Smooth muscle cell of the brain vasculature (primary cell): ENCODE measurements around the gene GAS6.

ENCODE experiments used
- DNase-seq: peaks from one replicate; pipeline ENCODE4 v3.0.0-alpha.2; 2012; ENCODE audit warnings: low read depth, low spot score

The GAS6 gene

DNA sequence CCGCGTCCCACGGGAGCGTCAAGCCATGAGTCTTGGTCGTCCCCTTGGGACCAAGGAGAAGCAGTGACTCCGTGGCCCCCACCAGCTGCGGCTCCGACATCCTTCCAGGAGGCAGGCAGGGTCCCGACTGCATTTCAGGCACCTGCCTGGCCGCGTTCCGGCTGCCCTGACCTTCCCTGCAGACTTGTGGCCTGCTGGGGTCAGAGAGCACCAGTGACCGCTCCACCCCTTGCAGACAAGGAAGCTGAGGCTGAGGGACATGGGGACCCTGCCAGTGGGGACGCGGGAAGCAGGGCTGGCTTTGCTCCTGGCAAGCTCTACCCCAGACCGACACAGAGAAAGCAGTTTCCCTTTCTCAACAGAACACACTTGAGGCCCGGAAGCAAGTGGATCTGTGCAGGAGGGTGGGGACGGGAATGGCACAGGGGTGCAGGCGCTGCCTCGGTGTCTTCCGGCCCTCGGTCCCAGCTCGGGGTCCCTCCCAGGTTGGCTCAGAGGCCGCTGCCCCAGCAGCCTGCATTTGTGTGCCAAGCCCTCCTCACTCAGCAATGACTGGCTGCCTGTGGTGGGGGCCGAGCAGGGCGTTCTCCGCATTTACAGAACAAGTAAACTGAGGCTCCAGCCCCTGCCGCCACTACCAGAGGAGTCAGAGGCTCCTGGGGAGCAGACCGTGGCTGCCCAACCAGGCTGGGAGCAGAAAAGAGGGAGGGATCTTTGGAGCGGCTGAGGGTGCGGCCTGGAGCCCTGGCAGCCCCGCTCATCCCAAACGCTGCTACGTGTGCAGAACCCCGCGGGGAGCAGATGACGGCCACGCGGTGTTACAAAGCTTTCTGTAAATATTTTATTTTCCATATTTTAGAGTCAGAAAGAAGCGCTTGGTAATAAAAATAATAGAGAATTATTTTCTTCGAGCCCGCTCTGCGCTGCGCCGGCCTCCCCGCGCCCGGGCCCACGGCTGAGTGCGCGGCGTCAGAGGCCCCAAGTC, 43.9 kb downstream of the GAS6 start:
- DNase-seq = no peak

DNA sequence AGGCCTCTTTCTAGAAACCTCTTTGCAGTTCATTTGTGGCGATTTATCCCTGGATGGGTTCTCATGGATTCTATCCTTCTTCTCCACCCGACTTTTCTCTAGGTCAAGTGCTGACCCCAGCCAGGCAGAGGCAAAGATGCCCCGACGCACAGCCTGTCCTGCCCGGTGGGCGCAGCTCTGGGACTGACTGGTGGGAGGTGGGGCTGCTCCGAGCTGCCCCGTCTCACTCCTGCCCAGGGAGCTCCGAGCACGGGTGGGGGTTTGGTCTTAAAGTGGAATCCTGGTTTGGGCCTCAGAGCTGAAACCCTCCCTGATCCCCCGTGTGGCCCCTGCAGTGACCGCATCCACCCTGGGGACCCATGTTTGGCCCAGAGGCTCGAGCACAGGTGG, 44.5 kb downstream of the GAS6 start:
- DNase-seq = no peak

DNA sequence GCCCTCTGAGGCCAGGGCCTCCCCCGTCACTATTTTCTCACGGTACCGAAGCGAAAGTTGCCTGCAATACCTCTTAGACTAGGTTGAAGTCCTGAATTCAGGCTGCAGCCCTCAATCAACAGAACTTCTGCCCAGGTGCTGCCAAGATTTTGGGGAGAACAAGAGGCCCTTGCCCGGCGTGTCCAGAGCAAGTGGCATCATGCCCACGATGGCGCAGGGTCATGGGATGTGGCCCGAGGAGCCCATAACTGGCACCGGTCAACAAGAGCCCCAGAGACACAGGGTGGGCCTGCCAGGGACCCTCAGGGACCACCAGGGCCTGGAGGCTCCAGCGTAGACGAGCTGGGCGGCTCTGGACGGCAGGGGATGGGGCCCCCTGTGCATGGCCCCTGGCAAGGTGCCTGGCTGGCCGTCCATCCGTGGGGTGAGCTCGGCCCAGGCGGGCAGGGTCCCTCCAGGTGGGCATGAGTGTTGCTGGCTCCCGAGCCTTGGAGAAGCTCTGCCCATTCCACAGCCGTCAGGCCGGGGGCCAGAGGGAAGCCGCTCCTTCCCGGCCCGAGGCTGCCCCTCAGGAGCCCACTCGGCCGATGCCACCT, 45.1 kb downstream of the GAS6 start:
- no peak for DNase-seq

DNA sequence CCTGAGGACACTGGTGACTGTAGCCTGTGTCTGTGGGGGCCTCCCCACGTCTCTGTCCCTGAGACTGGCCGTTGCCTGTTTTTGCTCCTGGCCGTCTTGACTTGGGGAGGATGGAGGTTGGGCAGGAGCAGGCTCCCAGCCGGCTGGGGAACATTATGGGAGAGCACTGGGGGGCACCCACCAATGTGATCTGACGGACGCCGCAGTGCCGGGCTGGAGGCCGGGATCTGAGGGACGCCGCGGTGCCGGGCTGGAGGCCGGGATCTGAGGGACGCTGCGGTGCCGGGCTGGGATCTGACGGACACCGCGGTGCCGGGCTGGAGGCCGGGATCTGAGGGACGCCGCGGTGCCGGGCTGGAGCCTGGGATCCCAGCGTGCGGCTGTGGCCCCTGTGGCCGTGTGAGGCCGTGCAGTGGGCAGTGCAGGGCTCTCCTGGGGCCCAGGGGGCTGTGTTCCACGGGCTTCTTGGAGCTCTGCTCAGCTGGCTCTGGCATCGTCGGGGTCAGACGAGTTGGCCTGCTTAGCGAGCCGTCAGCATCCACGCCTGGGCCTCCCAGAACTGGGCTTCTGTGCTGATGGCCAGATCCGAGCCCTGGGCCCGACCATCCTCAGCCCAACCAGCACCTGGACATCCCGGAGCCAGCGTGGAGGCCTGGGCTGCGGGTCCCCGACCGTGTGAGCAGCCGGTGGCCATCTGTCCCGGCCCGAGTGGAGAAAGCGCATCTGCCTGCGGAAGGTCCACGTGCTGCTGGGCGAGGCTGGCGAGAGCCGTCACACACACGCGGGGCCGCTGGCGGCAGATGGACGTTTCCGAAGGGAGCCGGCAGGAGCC, 45.8 kb downstream of the GAS6 start:
- no peak for DNase-seq

DNA sequence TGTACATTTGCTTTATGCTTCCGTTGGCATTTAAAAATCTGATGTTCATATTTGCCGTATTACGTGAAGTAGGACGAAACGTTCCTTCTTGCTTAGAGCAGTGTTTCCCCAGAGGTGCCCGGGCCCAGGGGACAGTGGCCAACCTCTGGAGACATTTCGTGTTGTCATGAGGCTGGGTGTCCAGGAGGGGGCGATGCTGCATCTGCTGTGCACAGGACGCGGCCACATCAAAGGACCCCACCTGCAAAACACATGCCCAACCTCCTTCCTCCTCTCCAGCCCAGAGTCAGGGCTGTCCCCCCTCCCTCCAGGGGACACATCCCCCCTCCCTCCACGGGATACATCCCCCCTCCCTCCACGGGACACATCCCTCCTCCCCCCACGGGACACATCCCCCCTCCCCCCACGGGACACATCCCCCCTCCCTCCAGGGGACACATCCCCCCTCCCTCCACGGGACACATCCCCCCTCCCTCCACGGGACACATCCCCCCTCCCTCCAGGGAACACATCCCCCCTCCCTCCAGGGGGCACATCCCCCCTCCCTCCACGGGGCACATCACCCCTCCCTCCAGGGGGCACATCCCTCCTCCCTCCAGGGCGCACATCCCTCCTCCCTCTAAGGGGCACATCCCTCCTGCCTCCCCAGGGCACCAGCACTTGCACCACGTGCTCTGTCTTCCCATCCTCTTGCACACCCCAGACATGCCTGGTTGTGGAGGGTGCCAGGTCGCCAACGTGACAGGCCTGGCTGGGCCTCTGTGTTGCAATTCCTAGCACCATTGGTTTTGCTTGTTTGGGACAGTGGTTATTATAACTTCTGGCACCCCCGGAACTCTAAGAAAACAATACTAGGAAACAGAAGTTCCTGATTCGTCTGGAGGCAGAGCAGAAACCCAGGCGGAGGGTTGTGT, 46.7 kb downstream of the GAS6 start:
- DNase-seq = peak; percentile 33

DNA sequence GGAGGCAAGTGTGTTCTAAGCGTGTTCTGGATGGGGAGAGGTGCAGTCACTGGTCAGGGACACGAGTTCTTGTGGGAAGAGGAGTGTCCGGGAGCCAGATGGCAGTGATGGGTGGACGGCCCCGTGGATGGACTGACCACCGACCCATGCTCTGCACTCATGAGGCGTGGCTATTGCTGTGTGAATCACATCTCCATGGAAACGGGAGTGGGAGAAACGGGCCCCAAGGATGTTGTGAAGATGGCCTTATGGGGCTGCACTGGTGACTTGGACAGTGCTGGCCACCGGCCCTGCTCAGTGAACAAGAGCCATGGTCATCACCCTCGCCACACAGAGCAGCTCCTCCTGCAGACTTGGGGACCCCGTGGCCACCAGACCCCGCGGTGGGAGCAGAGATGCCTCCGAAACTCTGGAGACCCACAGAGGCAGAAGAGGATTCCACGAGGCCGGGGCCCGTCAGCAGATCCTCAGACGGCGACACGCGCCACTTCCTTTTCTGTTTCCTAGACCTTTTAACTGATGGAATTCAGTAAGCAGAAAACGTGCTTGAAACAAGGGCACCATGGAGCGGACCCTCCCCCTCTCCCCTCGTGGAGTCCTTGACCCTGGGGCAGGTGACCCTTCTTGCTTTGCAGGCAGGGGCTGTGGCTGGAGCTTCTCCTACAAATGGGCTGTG, 47.5 kb downstream of the GAS6 start:
- no peak for DNase-seq

DNA sequence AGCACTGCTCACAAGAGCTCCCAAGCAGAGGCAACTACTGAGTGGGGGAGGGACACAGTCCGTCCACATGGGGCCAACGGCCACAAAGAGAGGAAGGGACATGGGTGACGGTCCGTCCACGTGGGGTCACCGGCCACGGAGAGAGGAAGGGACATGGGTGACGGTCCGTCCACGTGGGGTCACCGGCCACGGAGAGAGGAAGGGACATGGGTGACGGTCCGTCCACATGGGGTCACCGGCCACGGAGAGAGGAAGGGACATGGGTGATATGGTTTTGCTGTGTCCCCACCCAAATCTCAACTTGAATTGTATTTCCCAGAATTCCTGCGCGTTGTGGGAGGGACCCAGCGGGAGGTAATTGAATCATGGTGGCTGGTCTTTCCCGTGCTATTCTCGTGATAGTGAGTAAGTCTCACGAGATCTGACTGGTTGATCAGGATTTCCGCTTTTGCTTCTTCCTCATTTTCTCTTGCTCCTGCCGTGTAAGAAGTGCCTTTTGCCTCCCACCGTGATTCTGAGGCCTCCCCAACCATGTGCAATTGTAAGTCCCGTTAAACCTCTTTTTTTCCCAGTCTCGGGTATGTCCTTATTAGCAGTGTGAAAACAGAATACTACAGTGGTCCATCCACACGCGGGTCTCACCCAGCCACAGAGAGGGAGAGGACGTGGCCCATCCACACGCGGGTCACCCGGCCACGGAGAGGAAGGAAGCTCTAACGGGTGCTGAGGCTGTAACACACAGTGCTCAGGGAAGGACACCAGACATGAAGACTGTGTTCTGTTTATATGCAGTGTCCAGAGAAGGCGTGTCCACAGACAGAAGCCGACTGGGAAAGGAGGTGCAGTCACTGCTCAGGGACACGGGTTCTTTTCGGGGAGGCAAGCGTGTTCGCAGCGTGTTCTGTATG, 48.5 kb downstream of the GAS6 start:
- DNase-seq = no peak

DNA sequence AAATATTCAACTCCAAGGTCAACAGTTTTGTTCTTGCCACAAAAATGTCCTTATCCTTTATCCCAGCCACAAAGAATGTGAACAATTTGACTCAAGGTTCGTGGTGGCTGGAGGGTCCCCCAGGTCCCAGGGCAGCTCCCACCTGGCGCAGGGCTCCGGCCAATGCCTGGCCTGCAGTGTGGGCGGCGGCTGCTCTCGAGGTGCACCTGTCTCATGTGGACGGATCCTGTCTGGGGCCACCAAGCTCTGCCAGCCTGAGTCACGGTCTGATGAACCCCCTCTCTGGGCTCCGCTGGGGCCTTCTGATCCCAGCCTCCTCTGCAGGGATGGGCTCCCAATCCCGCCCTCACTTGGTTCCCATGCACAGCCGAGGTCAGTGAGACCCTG, 49.4 kb downstream of the GAS6 start:
- no peak for DNase-seq

DNA sequence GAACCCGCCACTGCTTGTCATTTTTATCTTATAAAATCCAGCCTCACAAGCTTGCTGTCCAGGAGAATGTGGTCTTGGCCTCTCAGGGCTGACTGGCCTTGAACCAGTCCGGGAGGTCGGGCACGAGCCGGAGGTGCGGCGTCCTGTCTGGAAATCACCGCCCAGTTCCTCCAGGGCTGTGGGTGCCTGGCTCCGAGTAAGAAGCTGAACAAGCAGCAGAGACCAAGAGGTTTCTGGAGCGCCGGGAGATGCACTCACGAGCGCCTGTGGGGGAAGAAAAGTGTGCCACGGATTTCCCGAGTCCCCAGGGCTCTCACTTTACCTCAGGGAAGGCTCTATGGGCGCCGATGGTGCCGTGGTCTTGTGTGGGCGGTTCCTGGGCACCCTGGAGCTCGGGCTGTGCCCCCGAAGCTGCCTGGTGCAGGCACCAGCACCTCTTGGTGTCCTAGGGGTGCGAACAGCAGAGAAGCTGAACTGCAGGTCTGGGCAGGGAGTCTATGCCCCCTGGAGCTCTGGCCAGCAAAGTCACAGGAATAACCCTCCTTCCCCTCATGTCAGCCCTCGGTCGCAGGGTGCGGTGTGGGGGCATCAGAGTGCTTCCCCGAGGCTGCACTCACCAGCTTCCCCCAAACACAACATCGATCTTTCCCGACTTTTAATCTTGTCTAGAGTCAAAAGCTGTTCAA, 50.0 kb downstream of the GAS6 start:
- no peak for DNase-seq

DNA sequence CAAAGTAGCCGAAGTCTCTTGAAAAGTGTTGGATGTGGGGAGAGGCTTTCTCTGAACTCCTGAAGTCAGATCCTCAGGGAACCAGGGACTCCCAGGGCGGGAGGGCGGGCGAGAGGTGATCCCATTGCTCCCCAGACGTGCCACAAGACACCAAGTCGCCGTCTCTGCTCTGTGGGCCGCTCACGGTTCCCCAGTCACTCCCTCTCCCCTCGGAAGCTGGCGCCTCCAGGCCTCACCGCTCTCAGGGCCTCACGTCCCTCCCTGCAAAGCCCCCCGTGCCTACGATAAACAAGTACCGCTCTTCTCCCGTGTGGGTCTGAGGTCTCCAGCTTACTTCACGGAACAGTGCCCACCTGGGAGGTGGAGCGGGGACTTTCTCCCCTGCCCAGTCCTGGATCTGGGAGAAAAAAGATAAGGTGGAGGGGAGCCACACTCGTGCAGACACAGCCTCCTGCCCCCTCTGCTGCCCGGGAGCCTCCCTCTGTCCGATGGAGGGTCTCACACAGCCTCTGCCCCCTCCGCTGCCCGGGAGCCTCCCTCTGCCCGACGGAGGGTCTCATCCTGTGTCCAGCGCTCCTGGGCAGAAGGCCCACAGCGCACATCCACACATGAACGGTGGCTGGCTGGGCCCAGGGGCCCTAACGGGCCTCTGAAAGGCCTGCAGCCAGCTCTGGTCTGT, 50.7 kb downstream of the GAS6 start:
- DNase-seq = no peak

DNA sequence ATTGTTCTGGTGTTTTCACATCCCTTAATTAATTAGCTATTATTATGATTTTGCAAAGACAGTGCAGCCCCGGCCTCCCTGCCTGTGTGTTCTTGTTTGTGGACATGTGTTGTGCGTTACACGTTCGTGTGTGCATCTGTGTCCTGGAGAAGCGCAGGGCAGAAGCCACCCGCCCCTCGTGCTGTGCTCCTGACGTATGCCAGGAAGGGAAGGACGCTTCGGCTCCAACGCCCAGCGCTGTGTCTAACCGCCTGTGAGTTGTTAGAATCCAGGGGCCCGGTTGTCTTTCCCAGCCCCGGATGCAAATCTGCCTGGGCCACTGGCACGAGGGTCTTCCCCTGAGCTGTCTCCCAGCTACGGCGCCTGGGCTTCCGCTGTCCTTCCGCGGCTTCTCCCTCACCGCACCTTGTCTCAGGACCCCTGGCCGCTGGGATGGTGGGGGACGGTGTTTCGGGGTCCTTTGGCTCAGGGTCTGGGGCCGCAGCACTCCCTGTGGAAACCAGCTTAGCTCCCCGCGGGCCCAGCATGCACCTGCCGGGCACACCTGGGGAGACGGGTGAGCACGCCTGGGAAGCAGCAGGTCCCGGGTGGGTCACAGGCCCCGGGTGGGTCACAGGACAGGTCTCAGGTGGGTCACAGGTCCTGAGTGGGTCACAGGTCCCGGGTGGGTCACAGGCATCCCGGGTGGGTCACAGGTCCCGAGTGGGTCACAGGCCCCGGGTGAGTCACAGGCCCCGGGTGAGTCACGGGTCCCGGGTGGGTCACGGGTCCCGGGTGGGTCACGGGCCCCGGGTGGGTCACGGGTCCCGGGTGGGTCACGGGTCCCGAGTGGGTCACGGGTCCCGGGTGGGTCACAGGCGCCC, 51.5 kb downstream of the GAS6 start:
- no peak for DNase-seq

DNA sequence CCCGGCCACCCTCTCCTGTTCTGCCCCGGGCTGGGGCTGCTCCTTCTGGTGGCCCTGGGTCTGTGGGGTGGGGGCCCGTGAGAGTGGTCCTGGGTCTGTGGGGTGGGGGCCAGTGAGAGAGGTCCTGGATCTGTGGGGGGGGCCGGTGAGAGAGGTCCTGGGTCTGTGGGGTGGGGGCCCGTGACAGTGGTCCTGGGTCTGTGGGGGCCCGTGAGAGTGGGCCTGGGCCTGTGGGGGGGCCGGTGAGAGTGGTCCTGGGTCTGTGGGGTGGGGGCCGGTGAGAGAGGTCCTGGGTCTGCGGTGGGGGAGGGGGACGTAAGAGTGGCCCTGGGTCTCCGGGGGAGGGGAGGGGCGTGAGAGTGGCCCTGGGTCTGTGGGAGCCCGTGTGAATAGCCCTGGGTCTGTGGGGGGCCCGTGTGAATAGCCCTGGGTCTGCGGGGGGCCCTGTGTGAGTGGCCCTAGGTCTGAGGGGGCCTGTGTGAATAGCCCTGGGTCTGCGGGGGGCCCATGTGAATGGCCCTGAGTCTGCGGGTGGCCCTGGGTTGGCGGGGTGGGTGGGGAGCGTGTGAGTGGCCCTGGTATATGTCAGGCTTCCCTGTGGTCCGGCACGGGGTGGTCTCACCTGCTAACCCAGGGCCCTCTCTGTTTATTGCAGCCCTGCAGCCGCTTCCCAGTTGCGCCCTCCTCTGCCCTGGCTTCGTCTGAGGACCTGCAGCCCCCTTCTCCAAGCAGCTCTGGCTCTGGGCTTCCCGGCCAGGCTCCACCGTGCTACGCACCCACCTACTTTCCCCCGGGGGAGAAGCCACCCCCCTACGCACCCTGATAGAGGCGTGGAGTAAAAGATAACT, 52.6 kb downstream of the GAS6 start:
- no peak for DNase-seq

DNA sequence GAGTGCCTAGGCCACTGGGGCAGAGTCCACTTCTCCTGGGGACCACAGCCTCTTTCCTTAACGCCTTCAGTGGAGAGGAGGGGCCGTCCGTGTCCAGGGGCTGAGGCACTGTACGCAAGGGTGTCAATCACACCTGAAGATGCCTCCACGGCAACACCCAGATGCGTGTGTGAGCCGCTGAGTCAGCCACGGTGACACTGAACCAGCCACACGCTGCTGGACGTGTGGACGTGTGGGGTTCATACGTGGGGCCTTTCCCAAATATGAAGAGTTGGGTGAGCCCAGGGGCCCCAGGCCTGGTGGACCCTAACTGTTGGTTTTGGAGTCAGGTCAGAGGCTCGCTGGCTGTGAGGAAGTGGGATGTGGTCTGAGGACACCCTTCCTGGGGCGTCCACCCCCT, 53.2 kb downstream of the GAS6 start:
- DNase-seq = no peak

DNA sequence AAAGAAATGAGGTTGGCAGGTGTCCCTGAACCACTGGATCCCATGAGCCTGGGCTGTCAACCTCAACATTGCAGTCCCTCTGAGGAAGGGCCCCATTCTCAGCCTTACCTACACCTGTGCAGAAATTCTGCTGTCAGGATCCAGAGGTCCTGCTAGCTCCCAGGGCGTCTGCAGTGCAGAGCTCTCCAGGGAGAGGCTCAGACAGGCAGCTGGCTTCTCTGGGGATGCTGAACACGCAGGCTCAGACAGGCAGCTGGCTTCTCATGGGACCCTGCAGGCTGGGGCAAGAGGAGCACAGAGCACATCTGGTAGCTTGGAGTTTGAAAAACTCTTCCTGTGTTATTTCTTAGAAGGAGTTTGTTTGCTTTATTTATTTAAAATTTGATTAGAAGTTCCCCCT, 53.9 kb downstream of the GAS6 start:
- DNase-seq = no peak

DNA sequence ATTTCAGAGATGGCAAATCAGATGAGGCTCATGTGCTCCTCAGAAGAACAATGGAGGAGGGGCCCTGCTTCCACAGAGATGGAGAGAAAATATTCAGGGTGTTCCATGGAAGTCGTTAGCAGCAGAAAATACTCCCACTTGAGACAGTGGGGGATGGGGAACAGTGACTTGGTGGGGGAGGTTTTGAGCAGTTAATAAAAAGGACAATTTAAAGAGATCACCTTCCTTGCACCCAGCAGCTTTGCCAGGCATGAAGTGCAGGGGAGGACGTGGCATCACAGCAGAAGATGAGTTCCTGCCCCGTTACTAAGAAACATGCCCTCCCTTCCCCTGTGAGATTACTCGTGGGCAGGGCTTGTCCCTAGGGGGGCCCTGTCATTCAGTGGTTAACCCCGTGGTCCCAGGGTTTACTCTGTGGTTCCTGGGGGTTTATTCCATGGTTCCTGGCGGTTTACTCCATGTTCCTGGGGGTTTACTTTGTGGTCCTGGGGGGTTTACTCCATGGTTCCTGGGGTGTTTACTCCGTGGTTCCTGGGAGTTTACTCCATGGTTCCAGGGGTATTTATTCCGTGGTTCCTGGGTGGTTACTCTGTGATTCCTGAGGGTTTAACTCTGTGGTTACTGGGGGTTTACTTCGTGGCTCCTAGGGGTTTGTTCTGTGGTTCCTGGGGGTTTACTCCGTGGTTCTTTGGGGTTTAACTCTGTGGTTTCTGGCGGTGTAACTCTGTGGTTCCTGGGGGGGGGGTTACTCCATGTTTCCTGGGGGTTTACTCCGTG, 55.6 kb downstream of the GAS6 start:
- DNase-seq = no peak

DNA sequence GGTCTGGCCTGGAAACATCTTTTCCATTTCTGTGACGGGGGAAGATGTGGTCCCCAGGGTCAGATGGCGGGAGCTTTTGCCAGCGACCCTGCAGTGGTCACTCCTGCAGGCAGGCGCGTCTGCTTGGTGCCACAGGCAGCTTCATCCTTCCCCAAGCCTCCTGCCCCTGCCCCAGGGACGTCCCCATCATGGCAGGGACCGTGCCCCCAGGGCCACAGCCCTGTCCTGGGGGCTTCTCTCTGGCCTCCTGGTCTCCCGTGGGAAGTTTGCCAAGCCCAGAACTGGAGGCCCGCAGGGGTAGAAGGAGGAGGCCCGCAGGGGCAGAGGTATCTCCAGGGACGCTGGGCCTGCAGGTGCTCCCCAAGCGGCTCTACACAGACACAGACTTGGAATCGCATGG, 57.4 kb downstream of the GAS6 start:
- no peak for DNase-seq
